H7 (cell line): ENCODE measurements around the gene PDE1C. TPM values are rescaled to one million over a fixed set of nuclear protein-coding genes. Genes with fewer than 3 reads are reported as not detected.
"Not testable (repeated sequence)": the region's sequence is repeated elsewhere in the genome, so short reads cannot be mapped to it uniquely, and the experiment has no call there.

Experiments
- DNase-seq: peaks from one replicate; pipeline ENCODE4 v3.0.0; 2012
- H3K27me3 ChIP-seq: 2 replicates; pipeline ENCODE4 v1.6.0; 2011; ENCODE audit warnings: mild to moderate bottlenecking, low read length; ENCODE audit not compliant: control insufficient read depth, insufficient read depth
- H3K36me3 ChIP-seq: replicated peaks from 2 replicates; pipeline ENCODE4 v1.5.1; 2011; ENCODE audit warnings: low read length; ENCODE audit not compliant: control insufficient read depth, insufficient read depth
- H3K4me3 ChIP-seq: 2 replicates; pipeline ENCODE4 v1.5.1; 2011; ENCODE audit warnings: low read depth, mild to moderate bottlenecking, control low read depth, low read length, moderate library complexity; ENCODE audit not compliant: insufficient read depth
- total RNA-seq: library from RNA; depleted of rRNA; stranded (reverse); fragments of >200 nt; shearing (Covaris generic); gene quantifications from 2 replicates; pipeline ENCODE4 v1.2.3, GENCODE V29; 2014

PDE1C gene
- total RNA-seq, 1 experiment from 2014 or later, result 0.14 TPM

- no peak for DNase-seq
- Histone ChIP-seq H3K27me3 (no peaks in the 10 kb centered on the region), H3K4me3 (no peak overlapping the region), H3K36me3 (no peaks in the 10 kb centered on the region)
Measured at GRCh38 chr7:32015133-32015532, 55.1 kb downstream of the PDE1C start.

GRCh38 chr7:32013471-32013870 lies 56.7 kb downstream of the PDE1C start:
- not testable (repeated sequence) for DNase-seq, H3K36me3 ChIP-seq, H3K4me3 ChIP-seq, H3K27me3 ChIP-seq

GRCh38 chr7:32005577-32005976 lies 64.6 kb downstream of the PDE1C start:
- Histone ChIP-seq H3K36me3 (no peaks in the 10 kb centered on the region), H3K4me3 (no peak overlapping the region), H3K27me3 (no peaks in the 10 kb centered on the region)
- DNase-seq, result no peak

GRCh38 chr7:32001948-32002347 lies 68.3 kb downstream of the PDE1C start:
- Histone ChIP-seq H3K4me3 (no peak overlapping the region), H3K36me3 (no peaks in the 10 kb centered on the region), H3K27me3 (no peaks in the 10 kb centered on the region)
- no peak for DNase-seq

GRCh38 chr7:31997423-31997822 lies 72.8 kb downstream of the PDE1C start:
- Histone ChIP-seq H3K4me3 (no peak overlapping the region), H3K27me3 (no peaks in the 10 kb centered on the region), H3K36me3 (no peaks in the 10 kb centered on the region)
- DNase-seq, result no peak

- DNase-seq, result no peak
- no peak overlapping the region for H3K4me3 ChIP-seq
- no peaks in the 10 kb centered on the region for H3K36me3 ChIP-seq
- no peaks in the 10 kb centered on the region; the same call in 1 of the 2 replicates for H3K27me3 ChIP-seq
Measured at GRCh38 chr7:31995134-31995533, 75.1 kb downstream of the PDE1C start.

- no peaks in the 10 kb centered on the region for H3K36me3 ChIP-seq
- no peak for DNase-seq
- no peak overlapping the region for H3K4me3 ChIP-seq
Measured at GRCh38 chr7:31991846-31992245, 78.4 kb downstream of the PDE1C start.

GRCh38 chr7:31991406-31991805 lies 78.8 kb downstream of the PDE1C start:
- Histone ChIP-seq H3K27me3 (no peaks in the 10 kb centered on the region; the same call in 1 of the 2 replicates), H3K4me3 (no peak overlapping the region), H3K36me3 (no peaks in the 10 kb centered on the region)
- DNase-seq, result no peak

More at GRCh38 chr7:31991846-31992245, 78.4 kb downstream of the PDE1C start:
- H3K27me3 ChIP-seq, result no peaks in the 10 kb centered on the region; the same call in 1 of the 2 replicates

GRCh38 chr7:31986878-31987518 lies 83.2 kb downstream of the PDE1C start:
- DNase-seq, result no peak
- Histone ChIP-seq H3K27me3 (peaks cover 4% of the 10 kb centered on the region; the same call in 1 of the 2 replicates), H3K4me3 (no peak overlapping the region), H3K36me3 (no peaks in the 10 kb centered on the region)

GRCh38 chr7:31982962-31983361 lies 87.2 kb downstream of the PDE1C start:
- no peak overlapping the region for H3K4me3 ChIP-seq
- DNase-seq, result no peak
- H3K27me3 ChIP-seq, result peaks cover 4% of the 10 kb centered on the region; the same call in 1 of the 2 replicates
- no peaks in the 10 kb centered on the region for H3K36me3 ChIP-seq

GRCh38 chr7:31981874-31982390 lies 88.3 kb downstream of the PDE1C start:
- H3K36me3 ChIP-seq, result no peaks in the 10 kb centered on the region
- no peak for DNase-seq
- H3K27me3 ChIP-seq, result peaks cover 4% of the 10 kb centered on the region; the same call in 1 of the 2 replicates

GRCh38 chr7:31979690-31980330 lies 90.4 kb downstream of the PDE1C start:
- Histone ChIP-seq H3K4me3 (no peak overlapping the region), H3K27me3 (no peaks in the 10 kb centered on the region; the same call in 1 of the 2 replicates), H3K36me3 (no peaks in the 10 kb centered on the region)
- no peak for DNase-seq

More at GRCh38 chr7:31981874-31982390, 88.3 kb downstream of the PDE1C start:
- no peak overlapping the region for H3K4me3 ChIP-seq

GRCh38 chr7:31975546-31975945 lies 94.7 kb downstream of the PDE1C start:
- no peak for DNase-seq
- Histone ChIP-seq H3K4me3 (no peak overlapping the region), H3K36me3 (no peaks in the 10 kb centered on the region), H3K27me3 (no peaks in the 10 kb centered on the region)

GRCh38 chr7:31974351-31974750 lies 95.9 kb downstream of the PDE1C start:
- DNase-seq, result no peak
- Histone ChIP-seq H3K27me3 (no peaks in the 10 kb centered on the region), H3K36me3 (no peaks in the 10 kb centered on the region)

GRCh38 chr7:31971049-31971667 lies 99.0 kb downstream of the PDE1C start:
- H3K36me3 ChIP-seq, result no peaks in the 10 kb centered on the region
- H3K27me3 ChIP-seq, result no peaks in the 10 kb centered on the region
- H3K4me3 ChIP-seq, result no peak overlapping the region
- no peak for DNase-seq

More at GRCh38 chr7:31974351-31974750, 95.9 kb downstream of the PDE1C start:
- H3K4me3 ChIP-seq, result no peak overlapping the region
